GM21825 (cell line): ENCODE measurements around the gene KDM5D.

Experiments used
- ATAC-seq: cut with Tn5 transposase; IDR thresholded peaks from one replicate; pipeline ENCODE4 v1.9.1; 2021; ENCODE audit warnings: mild to moderate bottlenecking, moderate library complexity; ENCODE audit not compliant: unreplicated experiment

KDM5D gene

GRCh38 chrY:19744381-19745378 lies at the start of gene KDM5D:
TSS of gene KDM5D (minus strand) at chrY:19744726. CDS start at chrY:19744534, 192 bp downstream.
- no peak for ATAC-seq

GRCh38 chrY:19768375-19768774 lies 23.8 kb upstream of the KDM5D start:
- no peak for ATAC-seq

- ATAC-seq: no peak
These were observed 1.2 kb downstream of the KDM5D start for GRCh38 chrY:19743331-19743730.

- ATAC-seq: no peak
These were observed 2.4 kb downstream of the KDM5D start for GRCh38 chrY:19742153-19742552.

- ATAC-seq: no peak
These were observed 10.1 kb downstream of the KDM5D start for GRCh38 chrY:19734425-19734824.

- no peak for ATAC-seq
These were observed 26.6 kb downstream of the KDM5D start for GRCh38 chrY:19717950-19718349.

- ATAC-seq: no peak
These were observed 27.4 kb downstream of the KDM5D start for GRCh38 chrY:19717146-19717545.

- ATAC-seq: no peak
These were observed 29.3 kb downstream of the KDM5D start for GRCh38 chrY:19715226-19715625.

GRCh38 chrY:19713430-19713829 lies 31.1 kb downstream of the KDM5D start:
- ATAC-seq: no peak

GRCh38 chrY:19706273-19706672 lies 38.3 kb downstream of the KDM5D start:
- no peak for ATAC-seq

GRCh38 chrY:19698495-19698894 lies 46.0 kb downstream of the KDM5D start:
- ATAC-seq: no peak

- no peak for ATAC-seq
These were observed 63.7 kb downstream of the KDM5D start for GRCh38 chrY:19680821-19681220.
